Prostate gland (tissue), 2 donors: ENCODE results near the gene CACNA1I. TPM values are rescaled to one million over a fixed set of nuclear protein-coding genes. Genes with fewer than 3 reads are reported as not detected.

ENCODE experiments used
- DNase-seq: peaks from one replicate; pipeline ENCODE4 v3.0.0-alpha.2; 2019; ENCODE audit warnings: low spot score
- H3K27ac ChIP-seq, 2 donors: fragments of 200-600 bp; sonication (generic); 2 replicates each; pipeline ENCODE4 v1.5.1; 2017 to 2019
- H3K27me3 ChIP-seq: fragments of 200-600 bp; sonication (generic); replicated peaks from 2 replicates; pipeline ENCODE4 v1.5.1; 2019; ENCODE audit not compliant: insufficient read depth
- H3K36me3 ChIP-seq, 2 donors: fragments of 200-600 bp; sonication (generic); 1 replicate in 1 of 2; 2 replicates in 1 of 2; pipeline versions ENCODE4 v1.5.1 to v1.8.1; 2017 to 2019
- H3K4me1 ChIP-seq: fragments of 200-600 bp; sonication (generic); replicated peaks from 2 replicates; pipeline ENCODE4 v1.5.1; 2019
- H3K4me3 ChIP-seq, 2 donors: fragments of 200-600 bp; sonication (generic); 2 replicates each; pipeline ENCODE4 v1.5.1; 2017 to 2019
- H3K9me3 ChIP-seq: fragments of 200-600 bp; sonication (generic); 2 replicates; pipeline ENCODE4 v1.5.1; 2017
- CTCF ChIP-seq, 4 experiments: fragments of 200-600 bp in 2 of 4; fragments of 450-650 bp in 2 of 4; sonication (generic) in 2 of 4; IDR thresholded peaks; 1 replicate in 3 of 4; 2 replicates in 1 of 4; pipeline ENCODE4 v1.5.1; 2016 to 2019; ENCODE audit warnings: antibody characterized with exemption in 4 of 4, mild to moderate bottlenecking in 2 of 4, moderate library complexity in 2 of 4
- POLR2A ChIP-seq: fragments of 450-650 bp; IDR thresholded peaks from one replicate; pipeline ENCODE4 v1.6.1; 2016; ENCODE audit warnings: antibody characterized with exemption, mild to moderate bottlenecking
- POLR2AphosphoS5 ChIP-seq: sonication (generic); formaldehyde crosslinking; IDR thresholded peaks from one replicate; pipeline ENCODE4 v1.6.1; 2017; ENCODE audit warnings: antibody characterized with exemption
- WGBS: methylation state at CpG from one replicate; pipeline ENCODE4 v1.1.5; 2018; 5-methylcytosine and 5-hydroxymethylcytosine counted together
- intact Hi-C: fragments of 100-400 bp; cut with DNase I; formaldehyde crosslinking; loops from one replicate; pipeline ENCODE4 v1.14.2; 2022
- total RNA-seq, 2 donors: library from RNA; depleted of rRNA; stranded (reverse); fragments of >200 nt; gene quantifications; one replicate each; pipeline ENCODE4 v1.1.0, GENCODE V29; 2016

CACNA1I gene
- total RNA-seq, 2 donors from 2014 or later = 0.05 to 0.68 TPM

GRCh38 chr22:39617342-39617741 is 46.8 kb downstream of the CACNA1I start:
- intact Hi-C loops = no loop called here
- WGBS = 20% methylated on average over 15 of the region's 15 CpGs
- no peak overlapping the region for H3K4me3 ChIP-seq
- no peak overlapping the region for H3K27ac ChIP-seq
- no peaks in the 10 kb centered on the region for H3K9me3 ChIP-seq
- H3K36me3 ChIP-seq = no peaks in the 10 kb centered on the region
- no peaks in the 10 kb centered on the region for H3K4me1 ChIP-seq
- TF ChIP-seq POLR2AphosphoS5 = no peak
- TF ChIP-seq CTCF (IDR thresholded peaks at IDR 0.05) = no peak
- no peak for TF ChIP-seq POLR2A
- H3K27me3 ChIP-seq = peaks cover 7% of the 10 kb centered on the region
- no peak for DNase-seq

- WGBS = 70% methylated on average over 11 of the region's 11 CpGs
- H3K27ac ChIP-seq = no peak overlapping the region
- no peak for TF ChIP-seq POLR2AphosphoS5
- TF ChIP-seq CTCF (IDR thresholded peaks at IDR 0.05) = no peak
- TF ChIP-seq POLR2A = no peak
- no peaks in the 10 kb centered on the region for H3K4me1 ChIP-seq
- intact Hi-C loops = no loop called here
- H3K4me3 ChIP-seq = no peak overlapping the region
- H3K9me3 ChIP-seq = no peaks in the 10 kb centered on the region
- H3K36me3 ChIP-seq = no peaks in the 10 kb centered on the region
- DNase-seq = no peak
- H3K27me3 ChIP-seq = peaks cover 7% of the 10 kb centered on the region
Measured at GRCh38 chr22:39617970-39618757, 47.6 kb downstream of the CACNA1I start.

GRCh38 chr22:39618996-39619530 is 48.5 kb downstream of the CACNA1I start:
- H3K36me3 ChIP-seq = no peaks in the 10 kb centered on the region
- intact Hi-C loops = no loop called here
- no peaks in the 10 kb centered on the region for H3K9me3 ChIP-seq
- no peak for DNase-seq
- no peak overlapping the region for H3K4me3 ChIP-seq
- WGBS = 91% methylated on average over 17 of the region's 17 CpGs
- H3K4me1 ChIP-seq = no peaks in the 10 kb centered on the region
- H3K27ac ChIP-seq = no peak overlapping the region
- H3K27me3 ChIP-seq = peaks cover 7% of the 10 kb centered on the region
- no peak for TF ChIP-seq POLR2AphosphoS5
- TF ChIP-seq CTCF (IDR thresholded peaks at IDR 0.05) = no peak
- TF ChIP-seq POLR2A = no peak

- intact Hi-C loops = loop anchor here (5.0 kb wide), 1 partner anchor 401 kb away; no protein-coding TSS in a partner anchor
- 89% methylated on average over 8 of the region's 8 CpGs for WGBS
- no peak overlapping the region for H3K4me3 ChIP-seq
Measured at GRCh38 chr22:39620924-39621690, 50.6 kb downstream of the CACNA1I start.

More at GRCh38 chr22:39620924-39621690, 50.6 kb downstream of the CACNA1I start:
- no peak for DNase-seq
- no peaks in the 10 kb centered on the region for H3K4me1 ChIP-seq
- TF ChIP-seq POLR2A (no peak), CTCF (IDR thresholded peaks at IDR 0.05) (no peak), POLR2AphosphoS5 (no peak)
- no peak overlapping the region for H3K27ac ChIP-seq
- no peaks in the 10 kb centered on the region for H3K36me3 ChIP-seq
- peaks cover 7% of the 10 kb centered on the region for H3K27me3 ChIP-seq
- no peaks in the 10 kb centered on the region for H3K9me3 ChIP-seq
